ENCODE measurements around the gene HBB. TPM values are rescaled to one million over a fixed set of nuclear protein-coding genes. Genes with fewer than 3 reads are reported as not detected.

Gene HBB
- total and polyA plus RNA-seq, 4 donors = 5.7 to 3,950 (median 50.2) TPM

DNA sequence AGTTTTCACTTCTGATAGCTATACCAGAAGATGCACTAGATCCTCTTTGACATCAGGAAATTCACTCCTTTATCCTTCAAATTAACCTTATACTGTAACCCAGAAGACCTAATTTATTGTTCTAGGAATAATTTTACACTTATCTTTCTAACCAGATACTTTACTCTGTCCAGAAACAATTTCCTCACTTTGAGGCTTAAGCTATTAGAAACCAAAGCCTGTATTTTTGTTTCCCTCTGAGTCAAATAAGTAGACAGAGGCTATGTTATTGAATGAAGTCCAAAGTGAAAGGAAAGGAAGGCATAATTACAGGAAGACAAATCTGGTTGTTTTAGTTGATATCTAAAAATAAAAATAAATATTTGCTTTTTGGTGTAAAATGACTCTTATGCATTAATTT, 28.6 kb downstream of the HBB start:
- H3K9ac ChIP-seq (ENCODE audit: low read depth in 1 of 2, low read length in 2 of 2) = no peak overlapping the region
- no peak overlapping the region for H3K4me3 ChIP-seq (ENCODE audit: low read depth in 1 of 3, low read length in 3 of 3)
- peaks cover 0 to 2% (median 0%) of the 10 kb centered on the region in 4 donors for H3K9me3 ChIP-seq (ENCODE audit: control insufficient read depth in 4 of 4, low read length in 3 of 4)
- TF ChIP-seq FOXA2 (IDR thresholded peaks at IDR 0.05) = no peak
- TF ChIP-seq, protein P1, sequence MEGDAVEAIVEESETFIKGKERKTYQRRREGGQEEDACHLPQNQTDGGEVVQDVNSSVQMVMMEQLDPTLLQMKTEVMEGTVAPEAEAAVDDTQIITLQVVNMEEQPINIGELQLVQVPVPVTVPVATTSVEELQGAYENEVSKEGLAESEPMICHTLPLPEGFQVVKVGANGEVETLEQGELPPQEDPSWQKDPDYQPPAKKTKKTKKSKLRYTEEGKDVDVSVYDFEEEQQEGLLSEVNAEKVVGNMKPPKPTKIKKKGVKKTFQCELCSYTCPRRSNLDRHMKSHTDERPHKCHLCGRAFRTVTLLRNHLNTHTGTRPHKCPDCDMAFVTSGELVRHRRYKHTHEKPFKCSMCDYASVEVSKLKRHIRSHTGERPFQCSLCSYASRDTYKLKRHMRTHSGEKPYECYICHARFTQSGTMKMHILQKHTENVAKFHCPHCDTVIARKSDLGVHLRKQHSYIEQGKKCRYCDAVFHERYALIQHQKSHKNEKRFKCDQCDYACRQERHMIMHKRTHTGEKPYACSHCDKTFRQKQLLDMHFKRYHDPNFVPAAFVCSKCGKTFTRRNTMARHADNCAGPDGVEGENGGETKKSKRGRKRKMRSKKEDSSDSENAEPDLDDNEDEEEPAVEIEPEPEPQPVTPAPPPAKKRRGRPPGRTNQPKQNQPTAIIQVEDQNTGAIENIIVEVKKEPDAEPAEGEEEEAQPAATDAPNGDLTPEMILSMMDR (IDR thresholded peaks at IDR 0.05; ENCODE audit: low read depth, low read length, missing input control) = no peak
- TF ChIP-seq YY1 (IDR thresholded peaks at IDR 0.05) = no peak
- no peak for TF ChIP-seq HNF4A (conservative IDR thresholded peaks at IDR 0.05)
- TF ChIP-seq TAF1 (conservative IDR thresholded peaks at IDR 0.05) = no peak
- no peak for TF ChIP-seq NR2F2 (IDR thresholded peaks at IDR 0.05)
- TF ChIP-seq GABPA (IDR thresholded peaks at IDR 0.05 in 1 of 2, conservative IDR thresholded peaks at IDR 0.05 in 1 of 2) = no peak
- no peak for TF ChIP-seq FOXA1 (IDR thresholded peaks at IDR 0.05)
- TF ChIP-seq RAD21 (IDR thresholded peaks at IDR 0.05) = no peak
- TF ChIP-seq HNF4G (IDR thresholded peaks at IDR 0.05) = no peak
- no peak for TF ChIP-seq EGR1 (IDR thresholded peaks at IDR 0.05; ENCODE audit: low read depth in 2 of 2)
- TF ChIP-seq, protein P2, sequence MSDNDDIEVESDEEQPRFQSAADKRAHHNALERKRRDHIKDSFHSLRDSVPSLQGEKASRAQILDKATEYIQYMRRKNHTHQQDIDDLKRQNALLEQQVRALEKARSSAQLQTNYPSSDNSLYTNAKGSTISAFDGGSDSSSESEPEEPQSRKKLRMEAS (IDR thresholded peaks at IDR 0.05) = no peak
- H3K27ac ChIP-seq (ENCODE audit: low read depth in 1 of 2, low read length in 2 of 2) = no peak overlapping the region
- H3K36me3 ChIP-seq (ENCODE audit: control insufficient read depth in 4 of 4, insufficient read depth in 3 of 4, low read depth in 1 of 4, low read length in 3 of 4) = no peaks in the 10 kb centered on the region
- no peaks in the 10 kb centered on the region for H3K4me1 ChIP-seq (ENCODE audit: control insufficient read depth in 4 of 4, insufficient read depth in 4 of 4, low read length in 3 of 4)
- peaks cover 0 to 8% (median 0%) of the 10 kb centered on the region in 4 donors for H3K27me3 ChIP-seq (ENCODE audit: control insufficient read depth in 4 of 4, insufficient read depth in 4 of 4, low read length in 3 of 4)
- no peak for DNase-seq (ENCODE audit: low spot score)

DNA sequence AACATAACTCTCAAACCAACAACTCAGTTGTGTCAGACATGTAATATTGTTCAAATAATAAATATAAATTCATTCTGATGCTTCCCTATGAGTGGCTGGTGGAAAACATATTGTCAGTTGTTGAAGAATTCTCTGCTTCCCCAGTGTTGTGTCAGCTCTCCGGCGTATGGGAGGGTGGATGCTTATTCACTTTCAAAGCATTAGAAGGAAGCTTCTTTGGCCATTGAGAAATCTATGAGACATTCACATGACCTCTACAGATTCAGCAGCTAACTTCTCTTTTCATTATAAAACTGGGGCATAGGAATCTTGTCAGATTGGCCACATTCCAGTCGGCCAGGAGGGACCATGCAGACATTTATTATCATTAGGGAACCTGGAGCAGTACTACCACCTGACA, 29.3 kb downstream of the HBB start:
- Histone ChIP-seq H3K4me1 (ENCODE audit: control insufficient read depth in 4 of 4, insufficient read depth in 4 of 4, low read length in 3 of 4) (no peaks in the 10 kb centered on the region), H3K9me3 (ENCODE audit: control insufficient read depth in 4 of 4, low read length in 3 of 4) (peaks cover 0 to 2% (median 0%) of the 10 kb centered on the region in 4 donors), H3K9ac (ENCODE audit: low read depth in 1 of 2, low read length in 2 of 2) (no peak overlapping the region), H3K4me3 (ENCODE audit: low read depth in 1 of 3, low read length in 3 of 3) (no peak overlapping the region), H3K27ac (ENCODE audit: low read depth in 1 of 2, low read length in 2 of 2) (no peak overlapping the region), H3K36me3 (ENCODE audit: control insufficient read depth in 4 of 4, insufficient read depth in 3 of 4, low read depth in 1 of 4, low read length in 3 of 4) (no peaks in the 10 kb centered on the region), H3K27me3 (ENCODE audit: control insufficient read depth in 4 of 4, insufficient read depth in 4 of 4, low read length in 3 of 4) (peaks cover 0 to 5% (median 0%) of the 10 kb centered on the region in 4 donors)
- no peak for TF ChIP-seq NR2F2 (IDR thresholded peaks at IDR 0.05)
- TF ChIP-seq, protein P2 (IDR thresholded peaks at IDR 0.05) = no peak
- TF ChIP-seq, protein P3, sequence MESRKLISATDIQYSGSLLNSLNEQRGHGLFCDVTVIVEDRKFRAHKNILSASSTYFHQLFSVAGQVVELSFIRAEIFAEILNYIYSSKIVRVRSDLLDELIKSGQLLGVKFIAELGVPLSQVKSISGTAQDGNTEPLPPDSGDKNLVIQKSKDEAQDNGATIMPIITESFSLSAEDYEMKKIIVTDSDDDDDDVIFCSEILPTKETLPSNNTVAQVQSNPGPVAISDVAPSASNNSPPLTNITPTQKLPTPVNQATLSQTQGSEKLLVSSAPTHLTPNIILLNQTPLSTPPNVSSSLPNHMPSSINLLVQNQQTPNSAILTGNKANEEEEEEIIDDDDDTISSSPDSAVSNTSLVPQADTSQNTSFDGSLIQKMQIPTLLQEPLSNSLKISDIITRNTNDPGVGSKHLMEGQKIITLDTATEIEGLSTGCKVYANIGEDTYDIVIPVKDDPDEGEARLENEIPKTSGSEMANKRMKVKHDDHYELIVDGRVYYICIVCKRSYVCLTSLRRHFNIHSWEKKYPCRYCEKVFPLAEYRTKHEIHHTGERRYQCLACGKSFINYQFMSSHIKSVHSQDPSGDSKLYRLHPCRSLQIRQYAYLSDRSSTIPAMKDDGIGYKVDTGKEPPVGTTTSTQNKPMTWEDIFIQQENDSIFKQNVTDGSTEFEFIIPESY (IDR thresholded peaks at IDR 0.05) = no peak
- TF ChIP-seq RXRA (IDR thresholded peaks at IDR 0.05) = no peak
- TF ChIP-seq, protein P4, sequence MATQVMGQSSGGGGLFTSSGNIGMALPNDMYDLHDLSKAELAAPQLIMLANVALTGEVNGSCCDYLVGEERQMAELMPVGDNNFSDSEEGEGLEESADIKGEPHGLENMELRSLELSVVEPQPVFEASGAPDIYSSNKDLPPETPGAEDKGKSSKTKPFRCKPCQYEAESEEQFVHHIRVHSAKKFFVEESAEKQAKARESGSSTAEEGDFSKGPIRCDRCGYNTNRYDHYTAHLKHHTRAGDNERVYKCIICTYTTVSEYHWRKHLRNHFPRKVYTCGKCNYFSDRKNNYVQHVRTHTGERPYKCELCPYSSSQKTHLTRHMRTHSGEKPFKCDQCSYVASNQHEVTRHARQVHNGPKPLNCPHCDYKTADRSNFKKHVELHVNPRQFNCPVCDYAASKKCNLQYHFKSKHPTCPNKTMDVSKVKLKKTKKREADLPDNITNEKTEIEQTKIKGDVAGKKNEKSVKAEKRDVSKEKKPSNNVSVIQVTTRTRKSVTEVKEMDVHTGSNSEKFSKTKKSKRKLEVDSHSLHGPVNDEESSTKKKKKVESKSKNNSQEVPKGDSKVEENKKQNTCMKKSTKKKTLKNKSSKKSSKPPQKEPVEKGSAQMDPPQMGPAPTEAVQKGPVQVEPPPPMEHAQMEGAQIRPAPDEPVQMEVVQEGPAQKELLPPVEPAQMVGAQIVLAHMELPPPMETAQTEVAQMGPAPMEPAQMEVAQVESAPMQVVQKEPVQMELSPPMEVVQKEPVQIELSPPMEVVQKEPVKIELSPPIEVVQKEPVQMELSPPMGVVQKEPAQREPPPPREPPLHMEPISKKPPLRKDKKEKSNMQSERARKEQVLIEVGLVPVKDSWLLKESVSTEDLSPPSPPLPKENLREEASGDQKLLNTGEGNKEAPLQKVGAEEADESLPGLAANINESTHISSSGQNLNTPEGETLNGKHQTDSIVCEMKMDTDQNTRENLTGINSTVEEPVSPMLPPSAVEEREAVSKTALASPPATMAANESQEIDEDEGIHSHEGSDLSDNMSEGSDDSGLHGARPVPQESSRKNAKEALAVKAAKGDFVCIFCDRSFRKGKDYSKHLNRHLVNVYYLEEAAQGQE (IDR thresholded peaks at IDR 0.05) = no peak
- TF ChIP-seq YY1 (IDR thresholded peaks at IDR 0.05) = no peak
- TF ChIP-seq, protein P1 (IDR thresholded peaks at IDR 0.05; ENCODE audit: low read depth, low read length, missing input control) = no peak
- no peak for TF ChIP-seq TAF1 (conservative IDR thresholded peaks at IDR 0.05)
- no peak for TF ChIP-seq EGR1 (IDR thresholded peaks at IDR 0.05; ENCODE audit: low read depth in 2 of 2)
- no peak for TF ChIP-seq HNF4G (IDR thresholded peaks at IDR 0.05)
- TF ChIP-seq SP1 (IDR thresholded peaks at IDR 0.05) = no peak
- TF ChIP-seq HNF4A (conservative IDR thresholded peaks at IDR 0.05) = no peak
- no peak for TF ChIP-seq FOXA2 (IDR thresholded peaks at IDR 0.05)
- no peak for TF ChIP-seq FOXA1 (IDR thresholded peaks at IDR 0.05)
- TF ChIP-seq, protein P5, sequence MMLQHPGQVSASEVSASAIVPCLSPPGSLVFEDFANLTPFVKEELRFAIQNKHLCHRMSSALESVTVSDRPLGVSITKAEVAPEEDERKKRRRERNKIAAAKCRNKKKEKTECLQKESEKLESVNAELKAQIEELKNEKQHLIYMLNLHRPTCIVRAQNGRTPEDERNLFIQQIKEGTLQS (IDR thresholded peaks at IDR 0.05) = no peak
- TF ChIP-seq GABPA (IDR thresholded peaks at IDR 0.05 in 1 of 2, conservative IDR thresholded peaks at IDR 0.05 in 1 of 2) = no peak
- no peak for TF ChIP-seq RAD21 (IDR thresholded peaks at IDR 0.05)
- TF ChIP-seq JUND (IDR thresholded peaks at IDR 0.05) = no peak
- DNase-seq (ENCODE audit: low spot score) = no peak
- 74% methylated on average over 3 of the region's 3 CpGs for WGBS

Measured in liver (tissue), 9 donors.